Stimulated activated CD8-positive, alpha-beta memory T cell treated with anti-CD3 and anti-CD28 coated beads, Interleukin-12 subunit alpha, Interleukin-12 subunit beta, amount 100 ng/mL, for 24 hours (primary cell): ENCODE data around the gene NFATC2.
"Not testable (repeated sequence)": the region's sequence is repeated elsewhere in the genome, so short reads cannot be mapped to it uniquely, and the experiment has no call there.

Source experiments
- DNase-seq: peaks from one replicate; pipeline ENCODE4 v3.0.0-alpha.2; 2020; ENCODE audit errors: extremely low read depth

Gene NFATC2

GRCh38 chr20:51540074-51540473, 2.4 kb downstream of the NFATC2 start:
- DNase-seq: not testable (repeated sequence)

GRCh38 chr20:51536116-51537069, 6.1 kb downstream of the NFATC2 start:
- DNase-seq: no peak

GRCh38 chr20:51535674-51536073, 6.8 kb downstream of the NFATC2 start:
- DNase-seq: no peak

- DNase-seq: no peak
Measured at GRCh38 chr20:51535075-51535386, 7.5 kb downstream of the NFATC2 start.

GRCh38 chr20:51533291-51534172, 9.0 kb downstream of the NFATC2 start:
- DNase-seq: no peak

GRCh38 chr20:51532577-51533191, 9.8 kb downstream of the NFATC2 start:
- no peak for DNase-seq

GRCh38 chr20:51531712-51532456, 10.6 kb downstream of the NFATC2 start:
- DNase-seq: no peak

- no peak for DNase-seq
Measured at GRCh38 chr20:51531141-51531710, 11.3 kb downstream of the NFATC2 start.

GRCh38 chr20:51529758-51530157, 12.8 kb downstream of the NFATC2 start:
- DNase-seq: no peak

GRCh38 chr20:51529081-51529681, 13.3 kb downstream of the NFATC2 start:
- DNase-seq: no peak

- DNase-seq: no peak
Measured at GRCh38 chr20:51528263-51529027, 14.1 kb downstream of the NFATC2 start.

- DNase-seq: no peak
Measured at GRCh38 chr20:51526754-51527153, 15.8 kb downstream of the NFATC2 start.

GRCh38 chr20:51526106-51526470, 16.4 kb downstream of the NFATC2 start:
- DNase-seq: no peak

- DNase-seq: no peak
Measured at GRCh38 chr20:51525241-51526105, 17.0 kb downstream of the NFATC2 start.

- no peak for DNase-seq
Measured at GRCh38 chr20:51523276-51524013, 19.1 kb downstream of the NFATC2 start.

- DNase-seq: no peak
Measured at GRCh38 chr20:51522207-51522606, 20.3 kb downstream of the NFATC2 start.

GRCh38 chr20:51517839-51518238, 24.7 kb downstream of the NFATC2 start:
- DNase-seq: no peak

GRCh38 chr20:51516855-51517254, 25.7 kb downstream of the NFATC2 start:
- DNase-seq: no peak
